A549 (cell line): ENCODE data around the gene OVOL2. TPM values are rescaled to one million over a fixed set of nuclear protein-coding genes. Genes with fewer than 3 reads are reported as not detected.

ENCODE experiments used
- ATAC-seq, 2 experiments: fragments of 200-7000 bp in 1 of 2; fragments of >200 bp in 1 of 2; cut with Nextera tagmentation in 1 of 2; cut with Tn5 transposase in 1 of 2; 3 replicates each; pipeline versions ENCODE4 v1.8.0 to v1.9.1; 2018 to 2020; ENCODE audit warnings: mild to moderate bottlenecking in 1 of 2, moderate library complexity in 1 of 2
- CTCF ChIA-PET: fragments of 300-600 bp; sonication (Branson Sonifier 250); formaldehyde crosslinking; extraction: SDS; loops from one replicate; lab custom pipeline; 2021; ENCODE audit warnings: antibody characterized with exemption, inconsistent platforms; lab: Yijun Ruan, JAX
- POLR2A ChIA-PET: fragments of 350-600 bp; formaldehyde crosslinking; extraction: SDS; loops from one replicate; lab custom pipeline; 2021; ENCODE audit warnings: antibody characterized with exemption, inconsistent platforms; lab: Yijun Ruan, JAX
- DNase-seq, 2 experiments: peaks; one replicate each; pipeline versions ENCODE4 v3.0.0 to v3.0.0-alpha.2; 2011 to 2016; ENCODE audit warnings: low read depth in 1 of 2, low spot score in 1 of 2
- FAIRE-seq: peaks from 2 replicates; lab custom pipeline; 2011; peaks lifted over from hg19 to GRCh38; lab: Jason Lieb, UNC
- H3K27ac ChIP-seq, 2 experiments: fragments of >200 bp; sonication (Bioruptor Twin); formaldehyde crosslinking; 3 replicates each; pipeline ENCODE4 v1.5.1; 2016 to 2017
- H3K4me1 ChIP-seq: fragments of >200 bp; sonication (Bioruptor Twin); formaldehyde crosslinking; 3 replicates; pipeline ENCODE4 v1.6.1; 2016
- H3K4me2 ChIP-seq: fragments of >200 bp; sonication (Bioruptor Twin); formaldehyde crosslinking; 3 replicates; pipeline ENCODE4 v1.6.1; 2016
- H3K4me3 ChIP-seq: fragments of >200 bp; sonication (Bioruptor Twin); formaldehyde crosslinking; 3 replicates; pipeline ENCODE4 v1.5.1; 2016
- H3K9me3 ChIP-seq: fragments of >200 bp; sonication (Bioruptor Twin); formaldehyde crosslinking; 3 replicates; pipeline ENCODE4 v1.6.1; 2016
- CBX8 ChIP-seq: fragments of 200-600 bp; sonication (generic); IDR thresholded peaks from 2 replicates; pipeline ENCODE4 v1.6.1; 2016
- CEBPB ChIP-seq, 2 experiments: fragments of >200 bp in 1 of 2; sonication (Bioruptor Twin) in 1 of 2; formaldehyde crosslinking in 1 of 2; IDR thresholded peaks; 2 replicates each; pipeline ENCODE4 v1.6.1; 2012 to 2016
- CHD2 ChIP-seq: fragments of 150-350 bp; IDR thresholded peaks from 2 replicates; pipeline ENCODE4 v1.6.1; 2014; ENCODE audit warnings: low read length; ENCODE audit not compliant: partially characterized antibody
- EHF ChIP-seq: fragments of 250-450 bp; sonication (Bioruptor Pico); IDR thresholded peaks from 2 replicates; pipeline ENCODE4 v1.5.0; 2020; ENCODE audit warnings: mild to moderate bottlenecking
- EHMT2 ChIP-seq: fragments of 200-600 bp; sonication (generic); IDR thresholded peaks from 2 replicates; pipeline ENCODE4 v1.6.1; 2016; ENCODE audit warnings: antibody characterized with exemption, low read depth, mild to moderate bottlenecking, moderate library complexity
- ESRRA ChIP-seq: fragments of 150-350 bp; IDR thresholded peaks from 2 replicates; pipeline ENCODE4 v1.6.1; 2014; ENCODE audit warnings: mild to moderate bottlenecking, low read length, borderline replicate concordance
- FOSL2 ChIP-seq, 2 experiments: fragments of 450-650 bp in 1 of 2; fragments of >200 bp in 1 of 2; sonication (Bioruptor Twin) in 1 of 2; formaldehyde crosslinking; IDR thresholded peaks; 2 replicates each; pipeline versions ENCODE4 v1.5.0 to v1.6.1; 2016 to 2020; ENCODE audit warnings: mild to moderate bottlenecking in 1 of 2, moderate library complexity in 1 of 2
- GATA3 ChIP-seq: IDR thresholded peaks from 2 replicates; pipeline ENCODE4 v1.6.1; 2012; ENCODE audit warnings: borderline replicate concordance
- HDAC2 ChIP-seq: fragments of 200-600 bp; sonication (generic); IDR thresholded peaks from 2 replicates; pipeline ENCODE4 v1.6.1; 2016
- HOXA7 ChIP-seq: fragments of 250-450 bp; sonication (Bioruptor Pico); IDR thresholded peaks from 2 replicates; pipeline ENCODE4 v1.5.0; 2020; ENCODE audit warnings: mild to moderate bottlenecking, moderate library complexity
- HOXB13 ChIP-seq: fragments of 250-450 bp; sonication (Bioruptor Pico); IDR thresholded peaks from 2 replicates; pipeline ENCODE4 v1.5.0; 2020; ENCODE audit warnings: low read depth, mild to moderate bottlenecking, moderate library complexity
- JUN ChIP-seq, 2 experiments: fragments of >200 bp; sonication (Bioruptor Twin); formaldehyde crosslinking; IDR thresholded peaks; 2 replicates in 1 of 2; 3 replicates in 1 of 2; pipeline ENCODE4 v1.6.1; 2016 to 2017
- JUNB ChIP-seq: fragments of >200 bp; sonication (Bioruptor Twin); formaldehyde crosslinking; IDR thresholded peaks from 2 replicates; pipeline ENCODE4 v1.6.1; 2016
- MAFK ChIP-seq: fragments of 450-650 bp; IDR thresholded peaks from 2 replicates; pipeline ENCODE4 v1.6.1; 2014; ENCODE audit not compliant: partially characterized antibody
- MAZ ChIP-seq: fragments of 150-350 bp; IDR thresholded peaks from 2 replicates; pipeline ENCODE4 v1.6.1; 2014; ENCODE audit warnings: antibody characterized with exemption, low read depth, low read length, borderline replicate concordance
- MYC ChIP-seq: IDR thresholded peaks from 2 replicates; pipeline ENCODE4 v1.6.1; 2012; ENCODE audit warnings: mild to moderate bottlenecking, inconsistent platforms, low read length, improper control_type of control experiment, borderline replicate concordance
- NPAS2 ChIP-seq: fragments of 250-450 bp; sonication (Bioruptor Pico); IDR thresholded peaks from 2 replicates; pipeline ENCODE4 v1.8.0; 2022; ENCODE audit warnings: mild to moderate bottlenecking, moderate library complexity, borderline replicate concordance
- POLR2AphosphoS2 ChIP-seq: conservative IDR thresholded peaks from 2 replicates; pipeline ENCODE4 v1.6.1; 2012; ENCODE audit warnings: low read length, improper control_type of control experiment, inconsistent platforms
- SMC3 ChIP-seq: fragments of >200 bp; sonication (Bioruptor Twin); formaldehyde crosslinking; IDR thresholded peaks from 3 replicates; pipeline ENCODE4 v1.6.1; 2018; ENCODE audit warnings: inconsistent platforms
- USF2 ChIP-seq: fragments of 450-650 bp; IDR thresholded peaks from 2 replicates; pipeline ENCODE4 v1.6.1; 2014; ENCODE audit warnings: antibody characterized with exemption
- ZC3H11A ChIP-seq: fragments of 450-650 bp; IDR thresholded peaks from 2 replicates; pipeline ENCODE4 v1.6.1; 2014; ENCODE audit warnings: antibody characterized with exemption, mild to moderate bottlenecking
- ZFP36 ChIP-seq: fragments of 450-650 bp; IDR thresholded peaks from 2 replicates; pipeline ENCODE4 v1.6.1; 2014; ENCODE audit warnings: borderline replicate concordance; ENCODE audit not compliant: partially characterized antibody
- ZNF302 ChIP-seq: fragments of 250-450 bp; sonication (Bioruptor Pico); IDR thresholded peaks from 2 replicates; pipeline ENCODE4 v1.9.0; 2021; ENCODE audit warnings: inconsistent platforms, mild to moderate bottlenecking, moderate library complexity
- ZSCAN20 ChIP-seq: fragments of 250-450 bp; sonication (Bioruptor Pico); IDR thresholded peaks from 2 replicates; pipeline ENCODE4 v1.8.0; 2022; ENCODE audit warnings: mild to moderate bottlenecking, moderate library complexity
- WGBS: methylation state at CpG from one replicate; pipeline ENCODE4 v1.1.6; 2017; ENCODE audit errors: missing lambda C conversion rate; 5-methylcytosine and 5-hydroxymethylcytosine counted together
- polyA plus RNA-seq, 4 experiments: library from polyadenylated mRNA; depleted of rRNA in 3 of 4; stranded (reverse); fragments of >200 nt; fragmentation: RNase III in 1 of 4; extraction: RNeasy Plus Mini Kit Qiagen cat#74134 plus additional on column Dnase treatment in 1 of 4; gene quantifications; 2 replicates in 3 of 4; 3 replicates in 1 of 4; pipeline ENCODE4 v1.2.3, GENCODE V29; 2011 to 2017
- TF ChIP-seq, protein P1 (sequence below): IDR thresholded peaks from 2 replicates; pipeline ENCODE4 v1.6.1; 2012
- TF ChIP-seq, protein P2 (sequence below): fragments of 200-600 bp; sonication (generic); IDR thresholded peaks from 2 replicates; pipeline ENCODE4 v1.6.1; 2016; ENCODE audit warnings: antibody characterized with exemption, mild to moderate bottlenecking, moderate library complexity

OVOL2 gene
- polyA plus RNA-seq, 2 of the 4 experiments (the other 2 are of a cell fraction), result not detected

DNA sequence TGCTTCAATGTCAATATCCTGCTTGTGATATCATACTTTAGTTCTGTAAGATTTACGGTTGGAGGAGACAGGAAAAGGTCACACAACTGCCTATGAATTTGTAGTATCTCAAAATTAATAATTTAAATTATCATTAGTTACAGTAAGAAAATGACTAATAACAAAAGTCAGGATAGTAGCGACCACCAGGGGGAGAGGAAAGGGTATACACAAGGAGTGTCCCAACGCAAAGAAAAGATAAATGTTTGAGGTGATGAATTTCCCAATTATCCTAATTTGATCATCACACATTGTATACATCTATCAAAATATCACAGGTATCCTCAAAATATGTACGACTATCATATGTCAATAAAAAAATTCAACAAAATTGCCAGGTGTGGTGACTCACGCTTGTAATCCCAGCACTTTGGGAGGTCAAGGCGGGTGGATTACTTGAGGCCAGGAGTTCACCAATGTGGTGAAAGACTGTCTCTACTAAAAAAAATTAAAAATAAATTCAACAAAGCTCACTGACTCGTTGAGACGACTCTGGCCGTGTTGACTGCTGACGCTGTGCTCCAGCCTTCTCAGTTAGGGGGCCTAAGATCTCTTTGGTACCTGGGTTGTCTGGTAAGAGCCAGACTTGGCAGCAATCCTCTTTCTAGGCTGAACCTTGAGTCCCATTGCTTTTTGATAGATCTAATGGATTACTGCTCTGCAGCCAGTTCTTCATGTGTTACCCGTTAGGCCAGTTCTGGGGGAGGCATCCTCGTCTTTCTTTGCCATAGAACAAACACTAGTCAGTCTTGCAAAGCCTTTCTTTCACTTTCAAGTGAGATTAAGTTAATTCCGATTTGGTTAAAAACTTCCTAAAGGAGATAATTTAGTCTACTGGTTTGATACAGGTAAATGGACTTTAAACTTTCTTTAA, 9.0 kb upstream of the OVOL2 start:
- DNase-seq, result no peak
- POLR2A ChIA-PET, result no interaction called here

GRCh38 chr20:18063676-18064075, 6.0 kb upstream of the OVOL2 start:
- Histone ChIP-seq H3K9me3 (0 out of 3 replicates have a peak, but pooled peaks cover 5% of the 10 kb centered on the region), H3K4me1 (peaks cover 4% of the 10 kb centered on the region), H3K4me3 (no peak overlapping the region), H3K27ac (no peak overlapping the region), H3K4me2 (no peak overlapping the region)
- CTCF ChIA-PET, result no interaction called here
- no peak for TF ChIP-seq SMC3
- TF ChIP-seq MAFK, result no peak
- TF ChIP-seq, protein P1, sequence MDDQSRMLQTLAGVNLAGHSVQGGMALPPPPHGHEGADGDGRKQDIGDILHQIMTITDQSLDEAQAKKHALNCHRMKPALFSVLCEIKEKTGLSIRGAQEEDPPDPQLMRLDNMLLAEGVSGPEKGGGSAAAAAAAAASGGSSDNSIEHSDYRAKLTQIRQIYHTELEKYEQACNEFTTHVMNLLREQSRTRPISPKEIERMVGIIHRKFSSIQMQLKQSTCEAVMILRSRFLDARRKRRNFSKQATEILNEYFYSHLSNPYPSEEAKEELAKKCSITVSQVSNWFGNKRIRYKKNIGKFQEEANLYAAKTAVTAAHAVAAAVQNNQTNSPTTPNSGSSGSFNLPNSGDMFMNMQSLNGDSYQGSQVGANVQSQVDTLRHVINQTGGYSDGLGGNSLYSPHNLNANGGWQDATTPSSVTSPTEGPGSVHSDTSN, result no peak
- TF ChIP-seq EHF (CRISPR knock-in tag), result no peak
- TF ChIP-seq GATA3, result no peak
- 77% methylated on average over 6 of the region's 6 CpGs for WGBS
- DNase-seq (no peak), ATAC-seq (no peak), FAIRE-seq (no peak)
- POLR2A ChIA-PET, result no interaction called here

More for the DNA sequence above, 9.0 kb upstream of the OVOL2 start:
- ATAC-seq (peak in 1 of 2 experiments; percentile 33; a peak in 1 of 6 replicates), FAIRE-seq (no peak)
- Histone ChIP-seq H3K4me2 (no peak overlapping the region), H3K4me3 (no peak overlapping the region), H3K9me3 (no peaks in the 10 kb centered on the region), H3K27ac (no peak overlapping the region), H3K4me1 (no peaks in the 10 kb centered on the region)
- CTCF ChIA-PET, result interaction anchor here (0.7 to 1.1 kb wide), 2 partner anchors 9 to 283 kb away, joined by 3 to 5 read pairs; partner anchors contain the start of gene OVOL2
- 46% methylated on average over 13 of the region's 13 CpGs for WGBS
- no peak for TF ChIP-seq HOXA7
- TF ChIP-seq POLR2AphosphoS2, result no peak
- no peak for TF ChIP-seq CHD2
- no peak for TF ChIP-seq ZC3H11A
- no peak for TF ChIP-seq HDAC2
- TF ChIP-seq EHMT2, result no peak
- no peak for TF ChIP-seq ZNF302 (CRISPR knock-in tag)
- no peak for TF ChIP-seq CBX8
- no peak for TF ChIP-seq SMC3
- no peak for TF ChIP-seq HOXB13 (CRISPR knock-in tag)

GRCh38 chr20:18059603-18060002, 1.9 kb upstream of the OVOL2 start:
- H3K4me1 ChIP-seq, result peaks cover 21% of the 10 kb centered on the region
- H3K4me3 ChIP-seq, result peak overlapping the region; percentile 65; the same call in 1 of the 3 replicates
- H3K27ac ChIP-seq, result no peak overlapping the region
- POLR2A ChIA-PET, result no interaction called here
- 0 out of 3 replicates have a peak, but pooled peaks cover 5% of the 10 kb centered on the region for H3K9me3 ChIP-seq
- no peak for TF ChIP-seq MAZ
- no peak for TF ChIP-seq POLR2AphosphoS2
- TF ChIP-seq CBX8, result no peak
- TF ChIP-seq, protein P2, sequence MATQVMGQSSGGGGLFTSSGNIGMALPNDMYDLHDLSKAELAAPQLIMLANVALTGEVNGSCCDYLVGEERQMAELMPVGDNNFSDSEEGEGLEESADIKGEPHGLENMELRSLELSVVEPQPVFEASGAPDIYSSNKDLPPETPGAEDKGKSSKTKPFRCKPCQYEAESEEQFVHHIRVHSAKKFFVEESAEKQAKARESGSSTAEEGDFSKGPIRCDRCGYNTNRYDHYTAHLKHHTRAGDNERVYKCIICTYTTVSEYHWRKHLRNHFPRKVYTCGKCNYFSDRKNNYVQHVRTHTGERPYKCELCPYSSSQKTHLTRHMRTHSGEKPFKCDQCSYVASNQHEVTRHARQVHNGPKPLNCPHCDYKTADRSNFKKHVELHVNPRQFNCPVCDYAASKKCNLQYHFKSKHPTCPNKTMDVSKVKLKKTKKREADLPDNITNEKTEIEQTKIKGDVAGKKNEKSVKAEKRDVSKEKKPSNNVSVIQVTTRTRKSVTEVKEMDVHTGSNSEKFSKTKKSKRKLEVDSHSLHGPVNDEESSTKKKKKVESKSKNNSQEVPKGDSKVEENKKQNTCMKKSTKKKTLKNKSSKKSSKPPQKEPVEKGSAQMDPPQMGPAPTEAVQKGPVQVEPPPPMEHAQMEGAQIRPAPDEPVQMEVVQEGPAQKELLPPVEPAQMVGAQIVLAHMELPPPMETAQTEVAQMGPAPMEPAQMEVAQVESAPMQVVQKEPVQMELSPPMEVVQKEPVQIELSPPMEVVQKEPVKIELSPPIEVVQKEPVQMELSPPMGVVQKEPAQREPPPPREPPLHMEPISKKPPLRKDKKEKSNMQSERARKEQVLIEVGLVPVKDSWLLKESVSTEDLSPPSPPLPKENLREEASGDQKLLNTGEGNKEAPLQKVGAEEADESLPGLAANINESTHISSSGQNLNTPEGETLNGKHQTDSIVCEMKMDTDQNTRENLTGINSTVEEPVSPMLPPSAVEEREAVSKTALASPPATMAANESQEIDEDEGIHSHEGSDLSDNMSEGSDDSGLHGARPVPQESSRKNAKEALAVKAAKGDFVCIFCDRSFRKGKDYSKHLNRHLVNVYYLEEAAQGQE, result no peak
- TF ChIP-seq FOSL2 (IDR thresholded peaks at IDR 0.05), result no peak
- TF ChIP-seq FOSL2 (CRISPR knock-in tag; IDR thresholded peaks at IDR 0.05), result no peak
- TF ChIP-seq NPAS2 (CRISPR knock-in tag), result no peak
- TF ChIP-seq CEBPB (IDR thresholded peaks at IDR 0.05), result no peak
- TF ChIP-seq USF2, result no peak
- TF ChIP-seq JUN (IDR thresholded peaks at IDR 0.05), result no peak
- TF ChIP-seq JUNB, result no peak
- no peak for TF ChIP-seq ZSCAN20 (CRISPR knock-in tag)
- TF ChIP-seq ESRRA, result no peak
- no peak for TF ChIP-seq ZNF302 (CRISPR knock-in tag)
- TF ChIP-seq ZFP36, result no peak
- TF ChIP-seq MYC, result no peak
- no peak for TF ChIP-seq HOXA7
- TF ChIP-seq, all 56 proteins: peak for 0
- WGBS, result 62% methylated on average over 2 of the region's 2 CpGs
- no peak for ATAC-seq
- CTCF ChIA-PET, result interaction anchor here (1.1 to 1.7 kb wide), 2 partner anchors 11 to 217 kb away, joined by 3 to 4 read pairs; no protein-coding TSS in a partner anchor
- FAIRE-seq, result no peak
- H3K4me2 ChIP-seq, result peak overlapping the region; percentile 100; the same call in 2 of the 3 replicates
- no peak for DNase-seq
